Measurements from ENCODE around the gene BRPF1.

- no peak for TF ChIP-seq EZH2 (IDR thresholded peaks at IDR 0.05; ENCODE audit: insufficient read depth, poor library complexity, severe bottlenecking)
- no peak for TF ChIP-seq EZH2phosphoT487 (IDR thresholded peaks at IDR 0.05; ENCODE audit: insufficient read depth, low read depth)
These were observed 62.9 kb downstream of the BRPF1 start for GRCh38 chr3:9794400-9794799.

Data from GM23248 (cell line).